Measurements from ENCODE around the gene NPRL2. TPM values are rescaled to one million over a fixed set of nuclear protein-coding genes. Genes with fewer than 3 reads are reported as not detected.

Gene NPRL2
- total RNA-seq, 1 experiment from 2014 or later: 35.4 TPM

DNA sequence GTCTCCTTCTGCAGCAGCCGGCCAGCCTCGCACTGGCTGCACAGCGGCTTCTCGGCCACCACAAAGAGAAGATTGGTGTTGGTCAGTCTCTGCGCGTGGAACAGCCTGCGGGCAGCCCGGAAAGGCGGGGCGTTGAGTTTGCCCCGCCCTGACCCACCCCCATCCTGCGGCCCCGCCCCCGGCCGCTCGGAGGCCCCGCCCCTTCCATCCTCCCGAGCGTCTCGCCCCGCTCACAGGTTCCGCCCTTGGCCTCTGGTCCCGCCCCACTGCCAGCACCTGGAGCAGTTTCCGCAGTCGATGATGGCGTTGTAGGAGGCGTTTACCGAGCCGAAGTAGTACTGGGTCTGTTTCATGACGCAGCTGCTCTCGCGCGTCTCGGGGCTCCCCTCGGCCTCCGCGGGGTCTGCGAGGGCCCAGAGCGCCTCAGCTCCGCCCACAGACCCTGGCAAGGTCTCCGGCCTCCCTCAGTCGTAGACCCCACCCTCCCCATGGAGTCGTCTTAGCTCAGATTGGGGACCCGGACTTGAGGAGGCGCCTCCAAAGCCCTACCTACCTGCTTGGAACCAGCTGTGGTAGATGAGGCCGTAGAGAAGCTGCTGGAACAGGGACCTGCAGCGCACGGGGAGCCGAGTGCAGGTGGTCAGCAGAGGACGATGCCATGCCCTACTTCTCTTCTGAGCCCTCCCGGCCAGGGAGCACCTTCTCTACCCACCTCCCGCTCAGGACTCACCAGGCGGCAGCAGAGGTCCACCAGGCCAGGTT is 14.7 kb upstream of the NPRL2 start:
- H3K79me2 ChIP-seq (ENCODE audit: insufficient read depth, low read length): no peaks in the 10 kb centered on the region
- intact Hi-C loops (cut with micrococcal nuclease): no loop called here
- H3K9ac ChIP-seq (ENCODE audit: low read length): peak overlapping the region; percentile 59
- no peaks in the 10 kb centered on the region for H3K27me3 ChIP-seq (ENCODE audit: insufficient read depth, low read length)
- ChIA-PET RAD21 (ENCODE audit: low non-redundant PET in 1 of 2, low total read pairs in 2 of 2, uncharacterized antibody in 2 of 2, unreplicated experiment in 2 of 2) (no interaction called here), CTCF (interaction anchor here (0.9 to 1.4 kb wide), 2 partner anchors 13 to 177 kb away, joined by 3 read pairs; no protein-coding TSS in a partner anchor), POLR2A (no interaction called here)
- DNase-seq (ENCODE audit: low read depth, low spot score) (peak; percentile 70), ATAC-seq (peak; percentile 95)
- peak overlapping the region; percentile 97 for H3K4me2 ChIP-seq (ENCODE audit: low read length)
- no peaks in the 10 kb centered on the region for H4K20me1 ChIP-seq (ENCODE audit: insufficient read depth)
- peaks cover 4 to 18% of the 10 kb centered on the region in 2 experiments; a peak in 2 of 4 replicates for H3K4me1 ChIP-seq (ENCODE audit: control insufficient read depth in 1 of 2, insufficient read depth in 2 of 2, low read length in 2 of 2)
- H3K4me3 ChIP-seq (replicated peaks in 1 of 2; ENCODE audit: low read depth in 1 of 2, low read length in 2 of 2): peak overlapping the region; percentile 47 to 65
- no peaks in the 10 kb centered on the region for H3K36me3 ChIP-seq (ENCODE audit: control insufficient read depth in 1 of 2, insufficient read depth in 2 of 2, low read length in 2 of 2)
- H3K9me3 ChIP-seq (ENCODE audit: control insufficient read depth in 1 of 2, insufficient read depth in 1 of 2, low read depth in 1 of 2, low read length in 2 of 2): no peaks in the 10 kb centered on the region
- no peak for TF ChIP-seq ZNF274 (IDR thresholded peaks at IDR 0.05; ENCODE audit: low read depth, low read length)
- peak; percentile 76 for TF ChIP-seq POLR2AphosphoS5 (IDR thresholded peaks at IDR 0.05; ENCODE audit: low read depth, low read length)
- H3K9me2 ChIP-seq (ENCODE audit: insufficient read depth): no peaks in the 10 kb centered on the region
- peak overlapping the region; percentile 25; the same call in 1 of the 2 replicates for H3K27ac ChIP-seq (ENCODE audit: low read depth, low read length)
- TSS peak; percentile 38 for BruUV-seq (replicated peaks)
- H2AFZ ChIP-seq (ENCODE audit: low read depth, low read length, poor library complexity, severe bottlenecking): no peak overlapping the region

DNA sequence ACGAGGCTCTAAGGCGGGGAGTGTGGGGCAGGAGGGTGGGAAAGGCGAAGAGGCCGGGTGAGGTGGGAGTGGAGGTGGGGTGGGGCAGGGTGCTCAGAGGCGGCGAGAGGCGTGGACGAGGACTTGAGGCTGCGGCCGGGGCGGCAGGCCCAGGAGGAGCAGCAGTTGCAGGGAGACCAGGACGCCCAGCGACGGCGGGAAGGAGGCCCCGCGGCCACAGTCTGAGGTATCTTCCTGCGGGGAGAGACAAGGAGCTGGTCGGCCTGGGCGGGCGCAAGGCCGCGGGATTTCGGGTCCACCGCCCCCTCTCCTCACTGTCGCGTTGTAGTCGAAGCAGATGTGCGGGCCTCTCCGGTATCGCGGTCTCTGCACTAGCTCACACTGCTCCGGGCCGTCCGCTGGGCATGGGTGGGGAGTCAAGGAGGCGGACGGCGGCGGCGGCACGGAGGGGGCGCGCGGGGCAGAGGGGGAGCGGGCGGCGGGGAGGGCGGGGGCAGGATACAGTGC is 14.1 kb upstream of the NPRL2 start:
- Histone ChIP-seq H2AFZ (ENCODE audit: low read depth, low read length, poor library complexity, severe bottlenecking) (no peak overlapping the region), H3K9ac (ENCODE audit: low read length) (no peak overlapping the region), H3K4me1 (ENCODE audit: control insufficient read depth in 1 of 2, insufficient read depth in 2 of 2, low read length in 2 of 2) (peaks cover 4 to 24% of the 10 kb centered on the region in 2 experiments; a peak in 3 of 4 replicates), H3K36me3 (ENCODE audit: control insufficient read depth in 1 of 2, insufficient read depth in 2 of 2, low read length in 2 of 2) (no peaks in the 10 kb centered on the region), H3K4me2 (ENCODE audit: low read length) (peak overlapping the region; percentile 97), H3K27me3 (ENCODE audit: insufficient read depth, low read length) (no peaks in the 10 kb centered on the region), H3K79me2 (ENCODE audit: insufficient read depth, low read length) (no peaks in the 10 kb centered on the region), H3K4me3 (replicated peaks in 1 of 2; ENCODE audit: low read depth in 1 of 2, low read length in 2 of 2) (no peak overlapping the region), H3K9me2 (ENCODE audit: insufficient read depth) (no peaks in the 10 kb centered on the region), H4K20me1 (ENCODE audit: insufficient read depth) (no peaks in the 10 kb centered on the region), H3K9me3 (ENCODE audit: control insufficient read depth in 1 of 2, insufficient read depth in 1 of 2, low read depth in 1 of 2, low read length in 2 of 2) (no peaks in the 10 kb centered on the region), H3K27ac (ENCODE audit: low read depth, low read length) (no peak overlapping the region)
- DNase-seq (ENCODE audit: low read depth, low spot score) (no peak), ATAC-seq (no peak)
- CTCF ChIA-PET: interaction anchor here (1.4 kb wide), 1 partner anchor 177 kb away, joined by 3 read pairs; no protein-coding TSS in a partner anchor
- RAD21 ChIA-PET (ENCODE audit: low non-redundant PET in 1 of 2, low total read pairs in 2 of 2, uncharacterized antibody in 2 of 2, unreplicated experiment in 2 of 2): no interaction called here
- intact Hi-C loops (cut with micrococcal nuclease): no loop called here
- POLR2A ChIA-PET: no interaction called here
- no TSS peak for BruUV-seq (replicated peaks)
- TF ChIP-seq YY1 (IDR thresholded peaks at IDR 0.05; ENCODE audit: extremely low read depth, insufficient replicate concordance, low read depth, low read length) (no peak), POLR2AphosphoS5 (IDR thresholded peaks at IDR 0.05; ENCODE audit: low read depth, low read length) (no peak), ZFX (IDR thresholded peaks at IDR 0.05) (no peak), EGR1 (IDR thresholded peaks at IDR 0.05; ENCODE audit: low read depth) (no peak), CEBPB (IDR thresholded peaks at IDR 0.05; ENCODE audit: low read depth) (no peak), CBX3 (IDR thresholded peaks at IDR 0.05; ENCODE audit: low read depth) (no peak), FOSL1 (IDR thresholded peaks at IDR 0.05; ENCODE audit: low read depth) (no peak), EZH2phosphoT487 (IDR thresholded peaks at IDR 0.05; ENCODE audit: borderline replicate concordance) (no peak), RAD21 (IDR thresholded peaks at IDR 0.05; ENCODE audit: low read depth) (no peak), SIN3A (IDR thresholded peaks at IDR 0.05; ENCODE audit: low read depth) (no peak), POLR2A (IDR thresholded peaks at IDR 0.05; ENCODE audit: borderline replicate concordance, extremely low read depth, insufficient read depth, insufficient read length) (no peak), ZNF274 (IDR thresholded peaks at IDR 0.05; ENCODE audit: low read depth, low read length) (no peak), ELF1 (IDR thresholded peaks at IDR 0.05; ENCODE audit: borderline replicate concordance, low read depth) (no peak)
- TF ChIP-seq, protein P1, sequence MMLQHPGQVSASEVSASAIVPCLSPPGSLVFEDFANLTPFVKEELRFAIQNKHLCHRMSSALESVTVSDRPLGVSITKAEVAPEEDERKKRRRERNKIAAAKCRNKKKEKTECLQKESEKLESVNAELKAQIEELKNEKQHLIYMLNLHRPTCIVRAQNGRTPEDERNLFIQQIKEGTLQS (IDR thresholded peaks at IDR 0.05): no peak
- TF ChIP-seq, protein P2, sequence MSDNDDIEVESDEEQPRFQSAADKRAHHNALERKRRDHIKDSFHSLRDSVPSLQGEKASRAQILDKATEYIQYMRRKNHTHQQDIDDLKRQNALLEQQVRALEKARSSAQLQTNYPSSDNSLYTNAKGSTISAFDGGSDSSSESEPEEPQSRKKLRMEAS (IDR thresholded peaks at IDR 0.05): no peak
- TF ChIP-seq, protein P3, sequence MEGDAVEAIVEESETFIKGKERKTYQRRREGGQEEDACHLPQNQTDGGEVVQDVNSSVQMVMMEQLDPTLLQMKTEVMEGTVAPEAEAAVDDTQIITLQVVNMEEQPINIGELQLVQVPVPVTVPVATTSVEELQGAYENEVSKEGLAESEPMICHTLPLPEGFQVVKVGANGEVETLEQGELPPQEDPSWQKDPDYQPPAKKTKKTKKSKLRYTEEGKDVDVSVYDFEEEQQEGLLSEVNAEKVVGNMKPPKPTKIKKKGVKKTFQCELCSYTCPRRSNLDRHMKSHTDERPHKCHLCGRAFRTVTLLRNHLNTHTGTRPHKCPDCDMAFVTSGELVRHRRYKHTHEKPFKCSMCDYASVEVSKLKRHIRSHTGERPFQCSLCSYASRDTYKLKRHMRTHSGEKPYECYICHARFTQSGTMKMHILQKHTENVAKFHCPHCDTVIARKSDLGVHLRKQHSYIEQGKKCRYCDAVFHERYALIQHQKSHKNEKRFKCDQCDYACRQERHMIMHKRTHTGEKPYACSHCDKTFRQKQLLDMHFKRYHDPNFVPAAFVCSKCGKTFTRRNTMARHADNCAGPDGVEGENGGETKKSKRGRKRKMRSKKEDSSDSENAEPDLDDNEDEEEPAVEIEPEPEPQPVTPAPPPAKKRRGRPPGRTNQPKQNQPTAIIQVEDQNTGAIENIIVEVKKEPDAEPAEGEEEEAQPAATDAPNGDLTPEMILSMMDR (IDR thresholded peaks at IDR 0.05 in 2 of 3, conservative IDR thresholded peaks at IDR 0.05 in 1 of 3; ENCODE audit: borderline replicate concordance in 1 of 3, insufficient read depth in 1 of 3, low read depth in 2 of 3, low read length in 2 of 3): no peak
